ENCODE data around the gene OPCML.

GRCh38 chr11:133518702-133519264 lies 13.5 kb downstream of the OPCML start:
- TF ChIP-seq CTCF (optimal IDR thresholded peaks at IDR 0.05 in 1 of 3, IDR thresholded peaks at IDR 0.05 in 1 of 3, conservative IDR thresholded peaks at IDR 0.05 in 1 of 3; ENCODE audit: extremely low read depth in 1 of 3, insufficient read depth in 2 of 3, low read length in 3 of 3) (no peak), EZH2 (IDR thresholded peaks at IDR 0.05; ENCODE audit: low read length) (no peak)

All from keratinocyte (primary cell).